Liver (tissue), 3 donors: ENCODE results near the gene BAZ2B.

Experiments
- ATF3 ChIP-seq: IDR thresholded peaks from 2 replicates; pipeline ENCODE4 v1.6.1; 2016; ENCODE audit warnings: antibody characterized with exemption
- CTCF ChIP-seq: fragments of 150-350 bp; IDR thresholded peaks from 2 replicates; pipeline ENCODE4 v1.5.1; 2017; ENCODE audit warnings: improper control_type of control experiment, low read depth, low read length; ENCODE audit not compliant: missing input control
- EGR1 ChIP-seq, 2 donors: IDR thresholded peaks; 2 replicates each; pipeline ENCODE4 v1.6.1; 2016 to 2018; ENCODE audit warnings: antibody characterized with exemption in 2 of 2, low read depth in 2 of 2
- FOXA2 ChIP-seq: IDR thresholded peaks from 2 replicates; pipeline ENCODE4 v1.6.1; 2016; ENCODE audit warnings: antibody characterized with exemption
- JUND ChIP-seq, 2 donors: IDR thresholded peaks; 2 replicates each; pipeline ENCODE4 v1.6.1; 2016; ENCODE audit warnings: antibody characterized with exemption in 2 of 2
- MAX ChIP-seq: IDR thresholded peaks from 2 replicates; pipeline ENCODE4 v1.6.1; 2016; ENCODE audit warnings: antibody characterized with exemption
- RAD21 ChIP-seq, 2 donors: IDR thresholded peaks; 2 replicates each; pipeline ENCODE4 v1.6.1; 2016; ENCODE audit warnings: antibody characterized with exemption in 2 of 2, mild to moderate bottlenecking in 2 of 2
- REST ChIP-seq: IDR thresholded peaks from 2 replicates; pipeline ENCODE4 v1.6.1; 2016; ENCODE audit warnings: antibody characterized with exemption, mild to moderate bottlenecking
- RXRA ChIP-seq, 2 donors: IDR thresholded peaks; 2 replicates each; pipeline ENCODE4 v1.6.1; 2017 to 2018; ENCODE audit warnings: antibody characterized with exemption in 2 of 2, mild to moderate bottlenecking in 1 of 2
- SP1 ChIP-seq: IDR thresholded peaks from 2 replicates; pipeline ENCODE4 v1.6.1; 2018; ENCODE audit warnings: antibody characterized with exemption, mild to moderate bottlenecking
- YY1 ChIP-seq: IDR thresholded peaks from 2 replicates; pipeline ENCODE4 v1.6.1; 2016; ENCODE audit warnings: antibody characterized with exemption, mild to moderate bottlenecking
- ZBTB33 ChIP-seq: IDR thresholded peaks from 2 replicates; pipeline ENCODE4 v1.6.1; 2016; ENCODE audit warnings: antibody characterized with exemption
- donor health status: healthy.
- donor health status: healthy.

- no peak for TF ChIP-seq RAD21 (IDR thresholded peaks at IDR 0.05)
- no peak for TF ChIP-seq CTCF
- no peak for TF ChIP-seq FOXA2
- no peak for TF ChIP-seq MAX
- TF ChIP-seq ATF3, result no peak
- no peak for TF ChIP-seq SP1
- TF ChIP-seq JUND (IDR thresholded peaks at IDR 0.05), result no peak
- no peak for TF ChIP-seq YY1
- no peak for TF ChIP-seq REST
- TF ChIP-seq ZBTB33, result no peak
- no peak for TF ChIP-seq EGR1 (IDR thresholded peaks at IDR 0.05; ENCODE audit: low read depth in 2 of 2)
- no peak for TF ChIP-seq RXRA (IDR thresholded peaks at IDR 0.05)
Measured at GRCh38 chr2:159287733-159288132, 328.6 kb downstream of the BAZ2B start.
